Tibial nerve (tissue), 4 donors: ENCODE measurements around the gene CEP350.

Experiments used
- EP300 ChIP-seq, 2 donors: sonication (generic); formaldehyde crosslinking; IDR thresholded peaks; one replicate each; pipeline ENCODE4 v1.6.1; 2017; ENCODE audit warnings: antibody characterized with exemption in 2 of 2, mild to moderate bottlenecking in 1 of 2
- TF ChIP-seq, protein P1 (sequence below), 5 experiments: fragments of 200-600 bp in 3 of 5; fragments of 450-650 bp in 2 of 5; sonication (generic) in 3 of 5; IDR thresholded peaks; one replicate each; pipeline ENCODE4 v1.5.1; 2016 to 2019; ENCODE audit warnings: antibody characterized with exemption in 5 of 5, mild to moderate bottlenecking in 3 of 5, moderate library complexity in 2 of 5

DNA sequence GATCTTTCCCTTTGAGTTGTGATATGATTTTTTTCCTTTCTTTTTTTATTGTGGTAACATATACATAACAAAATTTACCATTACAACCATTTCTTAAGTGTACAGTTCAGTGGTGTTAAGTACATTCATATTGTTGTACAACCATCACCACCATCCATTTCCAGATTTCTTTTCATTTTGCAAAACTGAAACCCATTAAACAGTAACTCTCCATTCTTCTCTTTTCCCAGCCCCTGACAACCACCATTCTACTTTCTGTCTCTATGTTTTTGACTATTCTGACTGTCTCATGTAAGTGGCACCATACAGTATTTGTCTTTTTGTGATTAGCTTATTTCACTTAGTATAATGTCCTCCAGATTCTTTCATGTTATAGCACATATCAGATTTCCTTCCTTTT is 30.3 kb downstream of the CEP350 start:
- TF ChIP-seq, protein P1, sequence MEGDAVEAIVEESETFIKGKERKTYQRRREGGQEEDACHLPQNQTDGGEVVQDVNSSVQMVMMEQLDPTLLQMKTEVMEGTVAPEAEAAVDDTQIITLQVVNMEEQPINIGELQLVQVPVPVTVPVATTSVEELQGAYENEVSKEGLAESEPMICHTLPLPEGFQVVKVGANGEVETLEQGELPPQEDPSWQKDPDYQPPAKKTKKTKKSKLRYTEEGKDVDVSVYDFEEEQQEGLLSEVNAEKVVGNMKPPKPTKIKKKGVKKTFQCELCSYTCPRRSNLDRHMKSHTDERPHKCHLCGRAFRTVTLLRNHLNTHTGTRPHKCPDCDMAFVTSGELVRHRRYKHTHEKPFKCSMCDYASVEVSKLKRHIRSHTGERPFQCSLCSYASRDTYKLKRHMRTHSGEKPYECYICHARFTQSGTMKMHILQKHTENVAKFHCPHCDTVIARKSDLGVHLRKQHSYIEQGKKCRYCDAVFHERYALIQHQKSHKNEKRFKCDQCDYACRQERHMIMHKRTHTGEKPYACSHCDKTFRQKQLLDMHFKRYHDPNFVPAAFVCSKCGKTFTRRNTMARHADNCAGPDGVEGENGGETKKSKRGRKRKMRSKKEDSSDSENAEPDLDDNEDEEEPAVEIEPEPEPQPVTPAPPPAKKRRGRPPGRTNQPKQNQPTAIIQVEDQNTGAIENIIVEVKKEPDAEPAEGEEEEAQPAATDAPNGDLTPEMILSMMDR (IDR thresholded peaks at IDR 0.05), result no peak
- no peak for TF ChIP-seq EP300 (IDR thresholded peaks at IDR 0.05)
